NB4 (cell line): ENCODE measurements around the gene RARB.

Source experiments
- CTCF ChIP-seq: IDR thresholded peaks from one replicate; pipeline ENCODE4 v1.5.1; 2012; ENCODE audit warnings: low read depth, low read length
- MAX ChIP-seq: IDR thresholded peaks from 2 replicates; pipeline ENCODE4 v1.6.1; 2011; ENCODE audit warnings: low read depth, low read length
- MYC ChIP-seq: IDR thresholded peaks from 2 replicates; pipeline ENCODE4 v1.6.1; 2011; ENCODE audit warnings: low read depth, low read length
- POLR2A ChIP-seq: IDR thresholded peaks from 2 replicates; pipeline ENCODE4 v1.6.1; 2011; ENCODE audit warnings: mild to moderate bottlenecking; ENCODE audit not compliant: insufficient read length; ENCODE audit errors: extremely low read depth

- TF ChIP-seq CTCF (no peak), POLR2A (no peak), MAX (no peak), MYC (no peak)
Measured at GRCh38 chr3:25493246-25493645, 65.2 kb downstream of the RARB start.
